ENCODE results near the gene DARS2. TPM values are rescaled to one million over a fixed set of nuclear protein-coding genes. Genes with fewer than 3 reads are reported as not detected.

The DARS2 gene
- total RNA-seq, 4 donors from 2014 or later, result 5.4 to 8.2 (median 7.1) TPM

- 85 to 91% methylated on average over 2 of the region's 2 CpGs for WGBS, 2 donors
- no peak overlapping the region for H3K4me3 ChIP-seq (ENCODE audit: low read depth, poor library complexity, severe bottlenecking)
- TF ChIP-seq CTCF (IDR thresholded peaks at IDR 0.05) (no peak), POLR2A (IDR thresholded peaks at IDR 0.05) (no peak)
- intact Hi-C loops (cut with DNase I; ENCODE audit: low total_unique reads), result no loop called here
- no peak for DNase-seq (ENCODE audit: low spot score in 2 of 2)
Observed at GRCh38 chr1:173827611-173828010, 3.1 kb downstream of the DARS2 start.

GRCh38 chr1:173832748-173833147 lies 8.3 kb downstream of the DARS2 start:
- H3K4me3 ChIP-seq (ENCODE audit: low read depth, poor library complexity, severe bottlenecking), result no peak overlapping the region
- intact Hi-C loops (cut with DNase I; ENCODE audit: low total_unique reads), result no loop called here
- TF ChIP-seq POLR2A (IDR thresholded peaks at IDR 0.05) (no peak), CTCF (IDR thresholded peaks at IDR 0.05) (no peak)
- WGBS, 2 donors, result 100% methylated on average over 1 of the region's 1 CpG
- DNase-seq (ENCODE audit: low spot score in 2 of 2), result no peak

- 91 to 92% methylated on average over 4 of the region's 4 CpGs for WGBS, 2 donors
- TF ChIP-seq CTCF (IDR thresholded peaks at IDR 0.05), result no peak
- no peak for TF ChIP-seq POLR2A (IDR thresholded peaks at IDR 0.05)
- DNase-seq (ENCODE audit: low spot score in 2 of 2), result no peak
- no peak overlapping the region for H3K4me3 ChIP-seq (ENCODE audit: low read depth, poor library complexity, severe bottlenecking)
- intact Hi-C loops (cut with DNase I; ENCODE audit: low total_unique reads), result no loop called here
Observed at GRCh38 chr1:173852105-173852504, 27.6 kb downstream of the DARS2 start.

- no peak for DNase-seq (ENCODE audit: low spot score in 2 of 2)
- 65 to 66% methylated on average over 5 of the region's 5 CpGs for WGBS, 2 donors
- TF ChIP-seq POLR2A (IDR thresholded peaks at IDR 0.05) (no peak), CTCF (IDR thresholded peaks at IDR 0.05) (no peak)
- intact Hi-C loops (cut with DNase I; ENCODE audit: low total_unique reads), result no loop called here
- no peak overlapping the region for H3K4me3 ChIP-seq (ENCODE audit: low read depth, poor library complexity, severe bottlenecking)
Observed at GRCh38 chr1:173853074-173853473, 28.6 kb downstream of the DARS2 start.

GRCh38 chr1:173856014-173856413 lies 31.5 kb downstream of the DARS2 start:
- intact Hi-C loops (cut with DNase I; ENCODE audit: low total_unique reads), result no loop called here
- DNase-seq (ENCODE audit: low spot score in 2 of 2), result no peak
- WGBS, 2 donors, result 86 to 87% methylated on average over 1 of the region's 1 CpG
- H3K4me3 ChIP-seq (ENCODE audit: low read depth, poor library complexity, severe bottlenecking), result no peak overlapping the region
- no peak for TF ChIP-seq POLR2A (IDR thresholded peaks at IDR 0.05)

- 91 to 92% methylated on average over 2 of the region's 2 CpGs for WGBS, 2 donors
- no peak for DNase-seq (ENCODE audit: low spot score in 2 of 2)
- no peak for TF ChIP-seq POLR2A (IDR thresholded peaks at IDR 0.05)
- no peak for TF ChIP-seq CTCF (IDR thresholded peaks at IDR 0.05)
- H3K4me3 ChIP-seq (ENCODE audit: low read depth, poor library complexity, severe bottlenecking), result no peak overlapping the region
- intact Hi-C loops (cut with DNase I; ENCODE audit: low total_unique reads), result no loop called here
Observed at GRCh38 chr1:173856903-173857302, 32.4 kb downstream of the DARS2 start.
